GM12878 (cell line): Measurements from ENCODE around the gene LAMC3. TPM values are rescaled to one million over a fixed set of nuclear protein-coding genes. Genes with fewer than 3 reads are reported as not detected.

ENCODE experiments used
- ATAC-seq: fragments of 200-7000 bp; cut with Tn5 transposase; 3 replicates; pipeline ENCODE4 v1.9.1; 2020; ENCODE audit warnings: mild to moderate bottlenecking, moderate library complexity
- BruUV-seq: library from RNA; stranded (reverse); fragments of 400-500 nt; replicated peaks from 2 replicates; lab custom pipeline; 2021; lab: Mats Ljungman, UMichigan
- CTCF ChIA-PET: fragments of 300-600 bp; sonication (Branson Sonifier 250); formaldehyde crosslinking; extraction: SDS; loops from one replicate; lab custom pipeline; 2021; ENCODE audit warnings: inconsistent platforms; lab: Yijun Ruan, JAX
- POLR2A ChIA-PET: fragments of 350-600 bp; formaldehyde crosslinking; extraction: SDS; loops from one replicate; lab custom pipeline; 2021; ENCODE audit warnings: inconsistent platforms; lab: Charles Lee
- RAD21 ChIA-PET: fragments of 300-600 bp; sonication (Branson Sonifier 250); formaldehyde crosslinking; loops from one replicate; lab custom pipeline; 2023; ENCODE audit warnings: antibody characterized with exemption; ENCODE audit not compliant: unreplicated experiment; lab: Charles Lee
- SMC1A ChIA-PET: fragments of 300-600 bp; sonication (Branson Sonifier 250); formaldehyde crosslinking; loops from one replicate; lab custom pipeline; 2023; ENCODE audit not compliant: unreplicated experiment, uncharacterized antibody; lab: Charles Lee
- DNase-seq: peaks from one replicate; pipeline ENCODE4 v3.0.0-alpha.2; 2011; ENCODE audit warnings: low read depth, low spot score
- FAIRE-seq: peaks from 3 replicates; lab custom pipeline; 2011; peaks lifted over from hg19 to GRCh38; lab: Jason Lieb, UNC
- H2AFZ ChIP-seq: 2 replicates; pipeline ENCODE4 v1.6.0; 2011; ENCODE audit warnings: low read depth, low read length, control low read depth; ENCODE audit not compliant: control insufficient read depth
- H3K27ac ChIP-seq: 2 replicates; pipeline ENCODE4 v1.5.1; 2011; ENCODE audit warnings: control low read depth; ENCODE audit not compliant: control insufficient read depth, insufficient read depth
- H3K27me3 ChIP-seq, 2 experiments: replicated peaks in 1 of 2; 2 replicates each; pipeline versions ENCODE4 v1.6.0 to v1.6.1; 2011; ENCODE audit warnings: low read length in 1 of 2; ENCODE audit not compliant: control insufficient read depth in 2 of 2, insufficient read depth in 2 of 2
- H3K36me3 ChIP-seq, 2 experiments: 2 replicates each; pipeline ENCODE4 v1.5.1; 2011; ENCODE audit warnings: low read length in 1 of 2; ENCODE audit not compliant: control insufficient read depth in 2 of 2, insufficient read depth in 2 of 2
- H3K4me1 ChIP-seq: 2 replicates; pipeline ENCODE4 v1.6.1; 2011; ENCODE audit warnings: mild to moderate bottlenecking, low read length, moderate library complexity, mixed read lengths; ENCODE audit not compliant: control insufficient read depth, insufficient read depth
- H3K4me2 ChIP-seq: 2 replicates; pipeline ENCODE4 v1.6.0; 2011; ENCODE audit warnings: control low read depth; ENCODE audit not compliant: control insufficient read depth, insufficient read depth
- H3K4me3 ChIP-seq: fragments of 200-600 bp; sonication (generic); 2 replicates; pipeline ENCODE4 v1.5.1; 2016
- H3K79me2 ChIP-seq: 2 replicates; pipeline ENCODE4 v1.6.0; 2011; ENCODE audit warnings: low read length; ENCODE audit not compliant: control insufficient read depth, insufficient read depth
- H3K9ac ChIP-seq: 2 replicates; pipeline ENCODE4 v1.8.0; 2011; ENCODE audit warnings: low read length, control low read depth, mixed read lengths; ENCODE audit not compliant: control insufficient read depth, insufficient read depth
- H3K9me3 ChIP-seq: replicated peaks from 3 replicates; pipeline ENCODE4 v1.5.1; 2011; ENCODE audit warnings: mild to moderate bottlenecking, low read length; ENCODE audit not compliant: control insufficient read depth, insufficient read depth
- H4K20me1 ChIP-seq: 2 replicates; pipeline ENCODE4 v1.6.0; 2011; ENCODE audit not compliant: control insufficient read depth, insufficient read depth
- CBFB ChIP-seq: IDR thresholded peaks from 2 replicates; pipeline ENCODE4 v1.6.1; 2016; ENCODE audit warnings: antibody characterized with exemption, low read depth
- FOXK2 ChIP-seq: fragments of 450-650 bp; IDR thresholded peaks from 2 replicates; pipeline ENCODE4 v1.6.1; 2017; ENCODE audit warnings: mild to moderate bottlenecking, moderate library complexity
- IRF5 ChIP-seq: fragments of 450-650 bp; IDR thresholded peaks from 2 replicates; pipeline ENCODE4 v1.6.1; 2017; ENCODE audit warnings: borderline replicate concordance
- MEF2A ChIP-seq: IDR thresholded peaks from 2 replicates; pipeline ENCODE4 v1.6.1; 2011; ENCODE audit warnings: low read depth, mild to moderate bottlenecking, low read length, moderate library complexity; ENCODE audit not compliant: insufficient read depth
- NFXL1 ChIP-seq: fragments of 450-650 bp; IDR thresholded peaks from 2 replicates; pipeline ENCODE4 v1.6.1; 2017; ENCODE audit warnings: antibody characterized with exemption, mild to moderate bottlenecking, borderline replicate concordance
- SKIL ChIP-seq: fragments of 450-650 bp; IDR thresholded peaks from 2 replicates; pipeline ENCODE4 v1.6.1; 2017; ENCODE audit warnings: mild to moderate bottlenecking, low read depth, inconsistent platforms; ENCODE audit not compliant: poor library complexity, severe bottlenecking
- SREBF2 ChIP-seq: IDR thresholded peaks from 2 replicates; pipeline ENCODE4 v1.6.1; 2012; ENCODE audit warnings: mild to moderate bottlenecking, low read length
- STAT1 ChIP-seq: fragments of 450-650 bp; conservative IDR thresholded peaks from 2 replicates; pipeline ENCODE4 v1.6.1; 2014; ENCODE audit warnings: antibody characterized with exemption, mild to moderate bottlenecking
- TARDBP ChIP-seq: IDR thresholded peaks from 2 replicates; pipeline ENCODE4 v1.6.1; 2016; ENCODE audit warnings: borderline replicate concordance
- YY1 ChIP-seq: IDR thresholded peaks from 2 replicates; pipeline ENCODE4 v1.6.1; 2011; ENCODE audit warnings: low read depth, mild to moderate bottlenecking, low read length
- ZBTB4 ChIP-seq: fragments of 450-650 bp; formaldehyde crosslinking; IDR thresholded peaks from 2 replicates; pipeline ENCODE4 v1.4.0; 2022; ENCODE audit warnings: mild to moderate bottlenecking, moderate library complexity
- ZNF217 ChIP-seq: fragments of 450-650 bp; IDR thresholded peaks from 2 replicates; pipeline ENCODE4 v1.6.1; 2017; ENCODE audit warnings: antibody characterized with exemption, mild to moderate bottlenecking
- ZNF592 ChIP-seq: fragments of 450-650 bp; IDR thresholded peaks from 2 replicates; pipeline ENCODE4 v1.6.1; 2017; ENCODE audit warnings: mild to moderate bottlenecking, moderate library complexity
- WGBS: methylation state at CpG from one replicate; pipeline ENCODE4 v1.1.6; 2016; ENCODE audit warnings: low lambda C conversion rate; ENCODE audit not compliant: insufficient replicate concordance, insufficient coverage; ENCODE audit errors: missing lambda C conversion rate; 5-methylcytosine and 5-hydroxymethylcytosine counted together
- in situ Hi-C: fragments of 300-500 bp; cut with MboI; formaldehyde crosslinking; loops from 9 replicates; pipeline ENCODE4 v1.14.3; 2018; ENCODE audit warnings: mixed read lengths
- intact Hi-C: fragments of 100-400 bp; cut with micrococcal nuclease; formaldehyde crosslinking; loops from one replicate; pipeline ENCODE4 v1.14.2; 2022; ENCODE audit not compliant: unreplicated experiment
- polyA plus RNA-seq, 11 experiments: library from polyadenylated mRNA; depleted of rRNA in 4 of 11; unstranded in 6 of 11; stranded (reverse) in 5 of 11; fragments of >200 nt; fragmentation: Nextera tagmentation in 4 of 11; fragmentation: Illumina TruSeq in 1 of 11; extraction: Ambion mirVana in 4 of 11; extraction: Trizol in 1 of 11; gene quantifications; 1 replicate in 1 of 11; 2 replicates in 10 of 11; pipeline versions ENCODE4 v1.2.1 to v1.2.3, GENCODE V29; 2011 to 2016; ENCODE audit warnings: inconsistent platforms in 2 of 11, missing spikeins in 2 of 11, low read depth in 1 of 11
- total RNA-seq, 4 experiments: library from RNA; depleted of rRNA in 3 of 4; stranded (reverse); fragments of >200 nt in 3 of 4; fragmentation: Illumina TruSeq in 1 of 4; extraction: Trizol in 1 of 4; gene quantifications; 2 replicates each; pipeline versions ENCODE4 v1.2.1 to v1.2.3, GENCODE V29; 2013 to 2021

The LAMC3 gene
- total and polyA plus RNA-seq, 10 of the 15 experiments (the other 5 are each of a cell fraction or from before 2014, with no cell fraction given): under 0.01 to 0.08 TPM; not detected in 8

- H3K27me3 ChIP-seq: 0 out of 4 replicates have a peak, but pooled peaks cover 0 to 2% of the 10 kb centered on the region in 2 experiments
- H3K9ac ChIP-seq: no peak overlapping the region
- ChIA-PET SMC1A (no interaction called here), RAD21 (no interaction called here), POLR2A (no interaction called here), CTCF (no interaction called here)
- DNase-seq (no peak), FAIRE-seq (no peak), ATAC-seq (no peak)
- BruUV-seq: no TSS peak
- intact Hi-C loops: no loop called here
- 26% methylated on average over 5 of the region's 5 CpGs for WGBS
- no peak overlapping the region for H3K4me3 ChIP-seq
- no peak overlapping the region for H3K27ac ChIP-seq
- H3K9me3 ChIP-seq: no peaks in the 10 kb centered on the region
- no peaks in the 10 kb centered on the region for H3K36me3 ChIP-seq
- H2AFZ ChIP-seq: no peak overlapping the region
- no peaks in the 10 kb centered on the region for H3K79me2 ChIP-seq
- no peaks in the 10 kb centered on the region for H3K4me1 ChIP-seq
- H3K4me2 ChIP-seq: no peak overlapping the region
- in situ Hi-C loops: no loop called here
- no peaks in the 10 kb centered on the region for H4K20me1 ChIP-seq
- TF ChIP-seq FOXK2: no peak
- TF ChIP-seq CBFB: no peak
- TF ChIP-seq YY1: no peak
- TF ChIP-seq ZNF217: no peak
- TF ChIP-seq ZBTB4: no peak
- no peak for TF ChIP-seq STAT1
- TF ChIP-seq TARDBP: no peak
- no peak for TF ChIP-seq NFXL1
- TF ChIP-seq IRF5: no peak
- no peak for TF ChIP-seq SREBF2
- TF ChIP-seq SKIL: no peak
- no peak for TF ChIP-seq MEF2A
- TF ChIP-seq ZNF592: no peak
Observed at GRCh38 chr9:131104016-131104740, 95.2 kb downstream of the LAMC3 start.
